HepG2 (cell line): ENCODE data around the gene ZNF446. TPM values are rescaled to one million over a fixed set of nuclear protein-coding genes. Genes with fewer than 3 reads are reported as not detected.

ENCODE experiments used
- ATAC-seq: fragments of 200-7000 bp; cut with Tn5 transposase; 3 replicates; pipeline ENCODE4 v1.9.1; 2020; ENCODE audit warnings: mild to moderate bottlenecking, moderate library complexity
- BruUV-seq: library from RNA; stranded (reverse); fragments of 400-500 nt; replicated peaks from 2 replicates; lab custom pipeline; 2021; lab: Mats Ljungman, UMichigan
- CTCF ChIA-PET: fragments of 300-600 bp; formaldehyde crosslinking; extraction: SDS; loops from one replicate; lab custom pipeline; 2021; ENCODE audit warnings: low total read pairs, inconsistent platforms, low intra/inter-chr PET ratio; lab: Yijun Ruan, JAX
- POLR2A ChIA-PET: fragments of 350-600 bp; sonication (Branson Sonifier 250); formaldehyde crosslinking; loops from one replicate; lab custom pipeline; 2020; ENCODE audit warnings: antibody characterized with exemption, inconsistent platforms; lab: Yijun Ruan, JAX
- DNase-seq: peaks from one replicate; pipeline ENCODE4 v3.0.0-alpha.2; 2015; ENCODE audit warnings: low spot score
- FAIRE-seq: peaks from 3 replicates; lab custom pipeline; 2011; peaks lifted over from hg19 to GRCh38; lab: Jason Lieb, UNC
- H2AFZ ChIP-seq: one replicate; pipeline ENCODE4 v1.6.1; 2011; ENCODE audit warnings: low read length, inconsistent platforms
- H3K27ac ChIP-seq: fragments of 300-600 bp; 3 replicates; pipeline ENCODE4 v1.8.0; 2011; ENCODE audit warnings: mixed run types, mild to moderate bottlenecking, mixed read lengths, low read length, inconsistent platforms; ENCODE audit not compliant: insufficient read depth; ENCODE audit errors: extremely low read length
- H3K27me3 ChIP-seq, 2 experiments: fragments of 200-600 bp in 1 of 2; 2 replicates in 1 of 2; 3 replicates in 1 of 2; pipeline versions ENCODE4 v1.6.0 to v1.8.0; 2011; ENCODE audit warnings: low read length in 2 of 2, mild to moderate bottlenecking in 2 of 2, moderate library complexity in 2 of 2, inconsistent platforms in 1 of 2; ENCODE audit not compliant: insufficient read depth in 2 of 2, control insufficient read depth in 1 of 2
- H3K36me3 ChIP-seq, 2 experiments: fragments of 200-600 bp in 1 of 2; replicated peaks in 1 of 2; 2 replicates in 1 of 2; 3 replicates in 1 of 2; pipeline versions ENCODE4 v1.5.1 to v1.8.0; 2011; ENCODE audit warnings: low read length in 2 of 2, inconsistent platforms in 1 of 2; ENCODE audit not compliant: insufficient read depth in 2 of 2, control insufficient read depth in 1 of 2
- H3K4me1 ChIP-seq: 2 replicates; pipeline ENCODE4 v1.5.1; 2012; ENCODE audit warnings: low read length, inconsistent platforms; ENCODE audit not compliant: insufficient read depth
- H3K4me2 ChIP-seq: 2 replicates; pipeline ENCODE4 v1.6.0; 2011; ENCODE audit warnings: low read depth, low read length, inconsistent platforms
- H3K4me3 ChIP-seq, 3 experiments: fragments of 200-600 bp in 1 of 3; sonication (generic), shearing (Covaris generic) in 1 of 3; replicated peaks in 1 of 3; 2 replicates each; pipeline ENCODE4 v1.5.1; 2011 to 2016; ENCODE audit warnings: low read length in 3 of 3, inconsistent platforms in 2 of 3, low read depth in 2 of 3, mild to moderate bottlenecking in 2 of 3, control low read depth in 1 of 3, mixed read lengths in 1 of 3; ENCODE audit not compliant: insufficient read depth in 1 of 3
- H3K79me2 ChIP-seq: one replicate; pipeline ENCODE4 v1.6.1; 2011; ENCODE audit warnings: low read length, inconsistent platforms; ENCODE audit not compliant: insufficient read depth
- H3K9ac ChIP-seq: 2 replicates; pipeline ENCODE4 v1.6.0; 2011; ENCODE audit warnings: mild to moderate bottlenecking, low read depth, low read length, inconsistent platforms; ENCODE audit not compliant: insufficient read depth
- H3K9me3 ChIP-seq: 2 replicates; pipeline ENCODE4 v1.5.1; 2012; ENCODE audit warnings: mild to moderate bottlenecking, low read length
- H4K20me1 ChIP-seq: 2 replicates; pipeline ENCODE4 v1.6.0; 2011; ENCODE audit warnings: inconsistent platforms, mild to moderate bottlenecking, low read length, moderate library complexity; ENCODE audit not compliant: insufficient read depth
- FOXP4 ChIP-seq: sonication (generic); formaldehyde crosslinking; IDR thresholded peaks from 2 replicates; pipeline ENCODE4 v1.4.0; 2020; ENCODE audit warnings: missing genetic modification reagents
- GMEB1 ChIP-seq: sonication (generic); formaldehyde crosslinking; IDR thresholded peaks from 2 replicates; pipeline ENCODE4 v1.5.1; 2020; ENCODE audit warnings: missing genetic modification reagents, mild to moderate bottlenecking, borderline replicate concordance
- HES4 ChIP-seq: sonication (generic); formaldehyde crosslinking; IDR thresholded peaks from 2 replicates; pipeline ENCODE4 v1.9.0; 2021; ENCODE audit warnings: mild to moderate bottlenecking, missing genetic modification reagents, borderline replicate concordance
- HOXA5 ChIP-seq: sonication (generic); formaldehyde crosslinking; IDR thresholded peaks from 2 replicates; pipeline ENCODE4 v1.4.0; 2020; ENCODE audit warnings: missing genetic modification reagents
- NFYC ChIP-seq: IDR thresholded peaks from 2 replicates; pipeline ENCODE4 v1.6.1; 2016; ENCODE audit warnings: missing genetic modification reagents, missing compliant biosample characterization
- PHF20 ChIP-seq: sonication (generic); formaldehyde crosslinking; IDR thresholded peaks from 2 replicates; pipeline ENCODE4 v1.5.0; 2020; ENCODE audit warnings: mild to moderate bottlenecking, missing genetic modification reagents
- PRPF4 ChIP-seq: fragments of 200-400 bp; formaldehyde crosslinking; IDR thresholded peaks from 2 replicates; pipeline ENCODE4 v1.6.1; 2016; ENCODE audit warnings: low read length, low read depth; ENCODE audit not compliant: poor library complexity, severe bottlenecking
- ZBTB1 ChIP-seq: sonication (generic); formaldehyde crosslinking; IDR thresholded peaks from 2 replicates; pipeline ENCODE4 v1.4.0; 2020; ENCODE audit warnings: missing genetic modification reagents, borderline replicate concordance
- ZC3H13 ChIP-seq: sonication (generic); formaldehyde crosslinking; IDR thresholded peaks from 2 replicates; pipeline ENCODE4 v1.8.1; 2023; ENCODE audit warnings: mild to moderate bottlenecking, missing genetic modification reagents, moderate library complexity
- ZHX1 ChIP-seq: sonication (generic); formaldehyde crosslinking; IDR thresholded peaks from 2 replicates; pipeline ENCODE4 v1.8.1; 2022; ENCODE audit warnings: low read depth, mild to moderate bottlenecking, missing genetic modification reagents
- ZNF180 ChIP-seq: sonication (generic); formaldehyde crosslinking; IDR thresholded peaks from 2 replicates; pipeline ENCODE4 v1.4.0; 2020; ENCODE audit warnings: low read depth, missing genetic modification reagents, borderline replicate concordance
- ZNF234 ChIP-seq: sonication (generic); formaldehyde crosslinking; conservative IDR thresholded peaks from 2 replicates; pipeline ENCODE4 v1.5.1; 2020; ENCODE audit warnings: mild to moderate bottlenecking, missing genetic modification reagents
- ZNF572 ChIP-seq: sonication (generic); formaldehyde crosslinking; IDR thresholded peaks from 2 replicates; pipeline ENCODE4 v1.5.1; 2020; ENCODE audit warnings: mild to moderate bottlenecking, missing genetic modification reagents
- ZNF629 ChIP-seq: sonication (generic); formaldehyde crosslinking; conservative IDR thresholded peaks from 2 replicates; pipeline ENCODE4 v1.5.0; 2020; ENCODE audit warnings: missing genetic modification reagents
- ZNF768 ChIP-seq: sonication (generic); formaldehyde crosslinking; IDR thresholded peaks from 2 replicates; pipeline ENCODE4 v1.4.0; 2020; ENCODE audit warnings: missing genetic modification reagents
- ZNF780A ChIP-seq: sonication (generic); formaldehyde crosslinking; IDR thresholded peaks from 2 replicates; pipeline ENCODE4 v1.8.0; 2022; ENCODE audit warnings: mild to moderate bottlenecking, missing genetic modification reagents, moderate library complexity
- ZNF850 ChIP-seq: sonication (generic); formaldehyde crosslinking; conservative IDR thresholded peaks from 2 replicates; pipeline ENCODE4 v1.9.0; 2021; ENCODE audit warnings: mild to moderate bottlenecking, missing genetic modification reagents
- ZSCAN22 ChIP-seq: sonication (generic); formaldehyde crosslinking; IDR thresholded peaks from 2 replicates; pipeline ENCODE4 v1.4.0; 2020; ENCODE audit warnings: mild to moderate bottlenecking, missing genetic modification reagents
- WGBS: methylation state at CpG from one replicate; pipeline ENCODE4 v1.1.6; 2017; ENCODE audit warnings: low lambda C conversion rate; 5-methylcytosine and 5-hydroxymethylcytosine counted together
- in situ Hi-C: cut with HindIII; loops from 2 replicates; pipeline ENCODE4 v1.10.0; 2017; ENCODE audit warnings: low pct_unique_long_range_greater_than_20kb; ENCODE audit not compliant: extremely low pct_ligation_motif_present
- intact Hi-C: fragments of 100-400 bp; cut with micrococcal nuclease; formaldehyde crosslinking; loops from one replicate; pipeline ENCODE4 v1.10.0; 2022; ENCODE audit not compliant: unreplicated experiment
- polyA plus RNA-seq, 8 experiments: library from polyadenylated mRNA; depleted of rRNA in 3 of 8; stranded (reverse) in 7 of 8; unstranded in 1 of 8; fragments of >200 nt; fragmentation: Illumina TruSeq in 4 of 8; extraction: Trizol in 4 of 8; gene quantifications; 2 replicates each; pipeline versions ENCODE4 v1.2.1 to v1.2.3, GENCODE V29; 2011 to 2016; ENCODE audit warnings: low read depth in 4 of 8, missing spikeins in 1 of 8, mixed read lengths in 1 of 8; ENCODE audit not compliant: insufficient read depth in 1 of 8
- total RNA-seq, 5 experiments: library from RNA; depleted of rRNA; stranded (reverse); fragments of >200 nt; fragmentation: Illumina TruSeq; extraction: Trizol; gene quantifications; 2 replicates each; pipeline ENCODE4 v1.2.3, GENCODE V29; 2016; ENCODE audit warnings: low read depth in 1 of 5

The ZNF446 gene
- total and polyA plus RNA-seq, 2 of the 13 experiments (the other 11 are each of a cell fraction or from before 2014, with no cell fraction given) = 3.0 to 3.6 TPM

- H2AFZ ChIP-seq = no peak overlapping the region
- peak overlapping the region; percentile 60 for H3K9ac ChIP-seq
- intact Hi-C loops = no loop called here
- CTCF ChIA-PET = no interaction called here
- POLR2A ChIA-PET = interaction anchor here (0.5 to 5.8 kb wide), 7 partner anchors 10 to 148 kb away, joined by 3 to 44 read pairs (median 8); partner anchors contain the start of genes CHMP2A, TRIM28, UBE2M and ZBTB45
- no peaks in the 10 kb centered on the region for H4K20me1 ChIP-seq
- DNase-seq (peak; percentile 81), ATAC-seq (peak; percentile 8), FAIRE-seq (peak; percentile 90)
- H3K4me3 ChIP-seq = peak overlapping the region in 2 of 3 experiments; percentile 2 to 59; a peak in 3 of 6 replicates
- no peaks in the 10 kb centered on the region; a peak in 1 of 5 replicates for H3K27me3 ChIP-seq
- H3K27ac ChIP-seq = peak overlapping the region; percentile 79
- no peaks in the 10 kb centered on the region for H3K36me3 ChIP-seq
- peaks cover 57% of the 10 kb centered on the region for H3K4me1 ChIP-seq
- H3K9me3 ChIP-seq = no peaks in the 10 kb centered on the region
- H3K79me2 ChIP-seq = peaks cover 7% of the 10 kb centered on the region
- H3K4me2 ChIP-seq = peak overlapping the region; percentile 85
- no TSS peak for BruUV-seq
- WGBS = 0% methylated on average over 8 of the region's 8 CpGs
- in situ Hi-C loops = no loop called here
- TF ChIP-seq ZNF572 (no peak), PRPF4 (no peak), PHF20 (CRISPR knock-in tag) (0 out of 2 replicates have a peak, but pooled peaks have one; percentile 24), ZNF768 (CRISPR knock-in tag) (no peak), ZNF629 (CRISPR knock-in tag) (no peak), ZSCAN22 (CRISPR knock-in tag) (no peak), ZHX1 (CRISPR knock-in tag) (0 out of 2 replicates have a peak, but pooled peaks have one; percentile 35), GMEB1 (CRISPR knock-in tag) (peak; percentile 61; the same call in 1 of the 2 replicates), FOXP4 (CRISPR knock-in tag) (peak; percentile 77), ZC3H13 (CRISPR knock-in tag) (0 out of 2 replicates have a peak, but pooled peaks have one; percentile 25), ZNF180 (CRISPR knock-in tag) (no peak), ZNF234 (CRISPR knock-in tag) (no peak), ZNF850 (CRISPR knock-in tag) (no peak), ZBTB1 (no peak), NFYC (no peak), HES4 (CRISPR knock-in tag) (no peak), ZNF780A (CRISPR knock-in tag) (no peak), HOXA5 (CRISPR knock-in tag) (no peak)
Measured at GRCh38 chr19:58510084-58510862, 34.1 kb downstream of the ZNF446 start.
